Measurements from ENCODE around the gene SNX6.
"Not testable (repeated sequence)": the region's sequence is repeated elsewhere in the genome, so short reads cannot be mapped to it uniquely, and the experiment has no call there.

Gene SNX6

GRCh38 chr14:34521071-34521470 lies 108.9 kb downstream of the SNX6 start:
- DNase-seq (ENCODE audit: low read depth in 2 of 2) = not testable (repeated sequence)

DNA sequence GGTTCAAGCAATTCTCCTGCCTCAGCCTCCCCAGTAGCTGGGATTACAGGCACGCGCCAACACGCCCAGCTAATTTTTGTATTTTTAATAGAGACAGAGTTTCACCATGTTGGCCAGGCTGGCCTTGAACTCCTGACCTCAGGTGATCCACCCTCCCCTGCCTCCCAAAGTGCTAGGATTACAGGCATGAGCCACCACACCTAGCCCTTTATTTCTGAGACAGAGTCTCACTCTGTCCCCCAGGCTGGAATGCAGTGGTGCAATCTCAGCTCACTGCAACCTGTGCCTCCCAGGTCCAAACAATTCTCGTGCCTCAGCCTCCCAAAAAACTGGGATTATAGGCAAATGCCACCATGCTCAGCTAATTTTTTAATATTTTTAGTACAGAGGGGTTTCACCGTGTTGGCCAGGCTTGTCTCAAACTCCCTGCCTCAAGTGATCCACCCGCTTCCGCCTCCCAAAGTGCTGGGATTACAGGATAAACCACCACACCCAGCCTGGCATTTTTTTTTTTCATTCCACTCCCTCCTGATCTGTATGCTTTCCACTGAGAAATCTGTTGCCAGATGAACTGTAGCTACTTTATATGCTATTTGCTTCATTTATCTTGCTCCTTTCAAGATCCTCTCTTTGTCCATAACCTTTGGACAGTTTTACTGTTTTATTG lies 109.5 kb downstream of the SNX6 start:
- not testable (repeated sequence) for DNase-seq (ENCODE audit: low read depth in 2 of 2)

Measured in stimulated activated CD8-positive, alpha-beta memory T cell treated with anti-CD3 and anti-CD28 coated beads, Interleukin-15, amount 100 ng/mL, for 48 hours (primary cell).